HG02884 (cell line): ENCODE data around the gene TRAPPC1.

ENCODE experiments used
- ATAC-seq: cut with Tn5 transposase; IDR thresholded peaks from one replicate; pipeline ENCODE4 v1.9.1; 2021; ENCODE audit warnings: mild to moderate bottlenecking, moderate library complexity; ENCODE audit not compliant: unreplicated experiment

Gene TRAPPC1

DNA sequence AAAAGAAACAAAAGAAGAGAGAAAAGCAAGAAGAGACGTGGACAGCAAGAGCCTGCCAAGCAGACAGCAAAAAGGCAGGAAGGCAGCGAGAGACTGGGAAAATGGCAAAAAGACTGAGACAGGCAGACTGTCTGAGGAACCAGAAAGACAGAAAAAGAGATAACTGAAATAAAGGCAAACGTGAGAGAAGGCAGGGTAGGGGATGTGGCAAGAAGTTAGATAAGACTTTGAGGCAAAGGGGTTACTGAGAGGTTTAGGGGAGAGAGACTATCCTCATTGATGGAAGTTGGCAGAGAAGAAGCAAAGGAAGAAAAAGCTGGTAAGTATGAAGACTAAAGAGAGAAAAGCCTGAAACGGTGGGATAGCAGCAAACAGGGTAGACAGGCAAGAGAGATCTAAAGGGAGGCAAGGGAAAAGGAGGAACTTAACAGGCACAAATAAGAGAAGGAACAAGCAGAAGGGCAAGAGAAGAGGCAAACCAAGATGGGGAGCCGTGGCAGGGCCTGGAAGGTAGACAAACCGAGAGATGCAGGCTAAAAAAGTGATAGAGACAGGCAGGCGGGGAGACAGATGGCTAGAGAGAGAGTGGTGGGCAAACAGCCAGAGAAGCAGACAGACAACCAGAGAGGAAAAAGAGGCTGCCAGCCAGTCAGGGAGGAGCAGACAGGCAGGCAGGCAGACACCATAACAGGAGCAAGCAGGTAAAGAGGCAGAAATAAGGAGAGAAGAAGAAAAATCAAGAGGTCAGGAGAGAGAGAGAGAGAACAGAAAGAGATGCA, 50.3 kb downstream of the TRAPPC1 start:
- ATAC-seq, result no peak
